ENCODE data around the gene TPST1.
A peak's percentile ranks its signal among the peaks of the same experiment; 100 is the strongest.
"Not testable (repeated sequence)": the region's sequence is repeated elsewhere in the genome, so short reads cannot be mapped to it uniquely, and the experiment has no call there.

The TPST1 gene

GRCh38 chr7:66204822-66205740 lies at the start of gene TPST1:
TPST1 (plus strand) TSS chr7:66205334; CDS start chr7:66240426, 35,092 bp downstream.
- peak; percentile 38 for DNase-seq

GRCh38 chr7:66156035-66156434 lies 49.1 kb upstream of the TPST1 start:
- DNase-seq, result not testable (repeated sequence)

- DNase-seq, result no peak
These were observed 48.1 kb upstream of the TPST1 start for GRCh38 chr7:66157060-66157459.

GRCh38 chr7:66162622-66163021 lies 42.5 kb upstream of the TPST1 start:
- no peak for DNase-seq

- no peak for DNase-seq
These were observed 41.9 kb upstream of the TPST1 start for GRCh38 chr7:66163186-66163610.

GRCh38 chr7:66164356-66164755 lies 40.8 kb upstream of the TPST1 start:
- no peak for DNase-seq

- DNase-seq, result no peak
These were observed 37.3 kb upstream of the TPST1 start for GRCh38 chr7:66167773-66168387.

GRCh38 chr7:66169616-66170015 lies 35.5 kb upstream of the TPST1 start:
- no peak for DNase-seq

GRCh38 chr7:66170309-66171231 lies 34.6 kb upstream of the TPST1 start:
- no peak for DNase-seq

- DNase-seq, result not testable (repeated sequence)
These were observed 32.4 kb upstream of the TPST1 start for GRCh38 chr7:66172536-66173401.

- DNase-seq, result no peak
These were observed 31.3 kb upstream of the TPST1 start for GRCh38 chr7:66173856-66174255.

GRCh38 chr7:66175006-66175405 lies 30.1 kb upstream of the TPST1 start:
- DNase-seq, result not testable (repeated sequence)

GRCh38 chr7:66176914-66177313 lies 28.2 kb upstream of the TPST1 start:
- no peak for DNase-seq

GRCh38 chr7:66178258-66178657 lies 26.9 kb upstream of the TPST1 start:
- DNase-seq, result no peak

- no peak for DNase-seq
These were observed 23.8 kb upstream of the TPST1 start for GRCh38 chr7:66181329-66181728.

GRCh38 chr7:66181845-66182244 lies 23.3 kb upstream of the TPST1 start:
- DNase-seq, result no peak

- DNase-seq, result no peak
These were observed 22.2 kb upstream of the TPST1 start for GRCh38 chr7:66182920-66183319.

- DNase-seq, result no peak
These were observed 21.4 kb upstream of the TPST1 start for GRCh38 chr7:66183700-66184099.

GRCh38 chr7:66185680-66186187 lies 19.4 kb upstream of the TPST1 start:
- DNase-seq, result no peak

- no peak for DNase-seq
These were observed 18.1 kb upstream of the TPST1 start for GRCh38 chr7:66186991-66187390.

GRCh38 chr7:66187905-66188304 lies 17.2 kb upstream of the TPST1 start:
- DNase-seq, result no peak

- no peak for DNase-seq
These were observed 16.5 kb upstream of the TPST1 start for GRCh38 chr7:66188645-66189044.

All from KG1 (cell line).